GM23338 (cell line): ENCODE results near the gene ZNF326. TPM values are rescaled to one million over a fixed set of nuclear protein-coding genes. Genes with fewer than 3 reads are reported as not detected.

Experiments
- ATAC-seq: fragments of 200-7000 bp; cut with Tn5 transposase; 3 replicates; pipeline ENCODE4 v1.9.1; 2020
- DNase-seq: peaks from one replicate; pipeline ENCODE4 v3.0.0-alpha.2; 2015; ENCODE audit warnings: low spot score
- H2AFZ ChIP-seq: fragments of 200-600 bp; sonication (generic); 2 replicates; pipeline ENCODE4 v1.8.0; 2016; ENCODE audit warnings: antibody characterized with exemption, mild to moderate bottlenecking, moderate library complexity
- H3F3A ChIP-seq: fragments of 200-600 bp; sonication (generic); replicated peaks from 2 replicates; pipeline ENCODE4 v1.8.0; 2017; ENCODE audit warnings: antibody characterized with exemption, mixed run types, low read depth
- H3K27ac ChIP-seq: fragments of 200-600 bp; sonication (generic); 2 replicates; pipeline ENCODE4 v1.6.1; 2016; ENCODE audit warnings: low read depth
- H3K27me3 ChIP-seq: fragments of 200-600 bp; sonication (generic); 2 replicates; pipeline ENCODE4 v1.8.0; 2016; ENCODE audit warnings: mild to moderate bottlenecking, mixed run types, moderate library complexity; ENCODE audit not compliant: insufficient read depth
- H3K36me3 ChIP-seq: fragments of 200-600 bp; sonication (generic); 2 replicates; pipeline ENCODE4 v1.8.0; 2016; ENCODE audit warnings: mild to moderate bottlenecking; ENCODE audit not compliant: insufficient read depth
- H3K4me1 ChIP-seq: fragments of 200-600 bp; sonication (generic); 2 replicates; pipeline ENCODE4 v1.8.0; 2016; ENCODE audit warnings: mild to moderate bottlenecking, moderate library complexity; ENCODE audit not compliant: insufficient read depth
- H3K4me2 ChIP-seq: fragments of 200-600 bp; sonication (generic); 2 replicates; pipeline ENCODE4 v1.7.1; 2017; ENCODE audit warnings: mixed run types
- H3K4me3 ChIP-seq: fragments of 200-600 bp; sonication (generic); 2 replicates; pipeline ENCODE4 v1.6.1; 2016; ENCODE audit warnings: mixed run types
- H3K79me2 ChIP-seq: fragments of 200-600 bp; sonication (generic); replicated peaks from 2 replicates; pipeline ENCODE4 v1.8.0; 2017; ENCODE audit warnings: mild to moderate bottlenecking; ENCODE audit not compliant: insufficient read depth
- H3K9me2 ChIP-seq: fragments of 200-600 bp; sonication (generic); 2 replicates; pipeline ENCODE4 v1.8.0; 2017; ENCODE audit not compliant: insufficient read depth
- H4K20me1 ChIP-seq: fragments of 200-600 bp; sonication (generic); replicated peaks from 2 replicates; pipeline ENCODE4 v1.8.0; 2017; ENCODE audit warnings: mild to moderate bottlenecking; ENCODE audit not compliant: insufficient read depth
- H3K27ac Mint-ChIP-seq: 2 replicates; pipeline ENCODE4 v1.8.0; 2020; ENCODE audit warnings: inconsistent platforms, mild to moderate bottlenecking, moderate library complexity, mixed read lengths
- H3K27me3 Mint-ChIP-seq: 3 replicates; pipeline ENCODE4 v1.8.0; 2022; ENCODE audit warnings: low read depth, mild to moderate bottlenecking, moderate library complexity, mixed read lengths, inconsistent platforms; ENCODE audit not compliant: insufficient read depth, poor library complexity
- H3K36me3 Mint-ChIP-seq: 3 replicates; pipeline ENCODE4 v1.8.0; 2021; ENCODE audit warnings: low read depth, mild to moderate bottlenecking, inconsistent platforms, moderate library complexity, mixed read lengths
- H3K4me1 Mint-ChIP-seq: 3 replicates; pipeline ENCODE4 v1.8.0; 2020; ENCODE audit warnings: mild to moderate bottlenecking, inconsistent platforms, mixed read lengths
- H3K4me3 Mint-ChIP-seq: 3 replicates; pipeline ENCODE4 v1.8.0; 2021; ENCODE audit warnings: moderate library complexity, mild to moderate bottlenecking, inconsistent platforms, mixed read lengths
- H3K9me3 Mint-ChIP-seq: 3 replicates; pipeline ENCODE4 v1.8.0; 2020; ENCODE audit warnings: moderate library complexity, mild to moderate bottlenecking, inconsistent platforms, mixed read lengths
- EZH2 ChIP-seq: fragments of 200-600 bp; sonication (generic); IDR thresholded peaks from one replicate; pipeline ENCODE4 v1.8.0; 2017; ENCODE audit warnings: antibody characterized with exemption, mild to moderate bottlenecking, low read depth; ENCODE audit not compliant: unreplicated experiment
- JUNB ChIP-seq: IDR thresholded peaks from one replicate; pipeline ENCODE4 v1.6.1; 2016; ENCODE audit warnings: antibody characterized with exemption; ENCODE audit not compliant: unreplicated experiment
- POLR2AphosphoS5 ChIP-seq: IDR thresholded peaks from 2 replicates; pipeline ENCODE4 v1.6.1; 2016; ENCODE audit warnings: antibody characterized with exemption, low read depth
- STAT1 ChIP-seq: IDR thresholded peaks from one replicate; pipeline ENCODE4 v1.6.1; 2016; ENCODE audit warnings: antibody characterized with exemption; ENCODE audit not compliant: unreplicated experiment
- ZNF114 ChIP-seq: fragments of 250-450 bp; sonication (Bioruptor Pico); IDR thresholded peaks from 2 replicates; pipeline ENCODE4 v1.5.0; 2020; ENCODE audit warnings: mild to moderate bottlenecking, moderate library complexity
- ZNF331 ChIP-seq: fragments of 250-450 bp; sonication (Bioruptor Pico); IDR thresholded peaks from 2 replicates; pipeline ENCODE4 v1.5.0; 2020; ENCODE audit warnings: low read depth, mild to moderate bottlenecking, moderate library complexity
- polyA plus RNA-seq: library from polyadenylated mRNA; unstranded; fragments of >200 nt; fragmentation: Nextera tagmentation; extraction: Ambion mirVana; gene quantifications from 2 replicates; pipeline ENCODE4 v1.2.1, GENCODE V29; 2016
- total RNA-seq: library from RNA; depleted of rRNA; stranded (reverse); fragments of >200 nt; shearing (Covaris generic); gene quantifications from 2 replicates; pipeline ENCODE4 v1.2.3, GENCODE V29; 2014
- TF ChIP-seq, protein P1 (sequence below): IDR thresholded peaks from 2 replicates; pipeline ENCODE4 v1.6.1; 2016; ENCODE audit warnings: antibody characterized with exemption
- TF ChIP-seq, protein P2 (sequence below), 2 experiments: fragments of 200-600 bp in 1 of 2; sonication (generic) in 1 of 2; conservative IDR thresholded peaks; 2 replicates each; pipeline versions ENCODE4 v1.5.1 to v1.6.1; 2016 to 2017; ENCODE audit warnings: antibody characterized with exemption in 2 of 2, low read depth in 2 of 2, mild to moderate bottlenecking in 2 of 2, moderate library complexity in 1 of 2
- TF ChIP-seq, protein P3 (sequence below): fragments of 250-450 bp; sonication (Bioruptor Pico); IDR thresholded peaks from 2 replicates; pipeline ENCODE4 v1.5.0; 2020; ENCODE audit warnings: mild to moderate bottlenecking, moderate library complexity

The ZNF326 gene
- total and polyA plus RNA-seq, 2 experiments from 2014 or later = 28.6 to 35.1 TPM

DNA sequence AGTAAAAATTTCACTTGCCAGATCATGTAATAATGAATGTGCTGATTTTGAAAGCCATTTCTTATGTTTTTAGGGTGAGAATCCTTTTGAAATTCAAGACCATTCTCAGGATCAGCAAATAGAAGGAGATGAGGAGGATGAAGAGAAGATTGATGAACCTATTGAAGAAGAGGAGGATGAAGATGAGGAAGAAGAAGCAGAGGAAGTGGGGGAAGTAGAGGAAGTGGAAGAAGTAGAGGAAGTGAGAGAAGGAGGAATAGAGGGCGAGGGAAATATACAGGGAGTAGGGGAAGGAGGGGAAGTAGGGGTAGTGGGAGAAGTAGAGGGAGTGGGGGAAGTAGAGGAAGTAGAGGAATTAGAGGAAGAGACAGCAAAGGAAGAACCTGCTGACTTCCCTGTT is 32.4 kb downstream of the ZNF326 start (continued):
- no peak for TF ChIP-seq ZNF114 (CRISPR knock-in tag)
- TF ChIP-seq, protein P1, sequence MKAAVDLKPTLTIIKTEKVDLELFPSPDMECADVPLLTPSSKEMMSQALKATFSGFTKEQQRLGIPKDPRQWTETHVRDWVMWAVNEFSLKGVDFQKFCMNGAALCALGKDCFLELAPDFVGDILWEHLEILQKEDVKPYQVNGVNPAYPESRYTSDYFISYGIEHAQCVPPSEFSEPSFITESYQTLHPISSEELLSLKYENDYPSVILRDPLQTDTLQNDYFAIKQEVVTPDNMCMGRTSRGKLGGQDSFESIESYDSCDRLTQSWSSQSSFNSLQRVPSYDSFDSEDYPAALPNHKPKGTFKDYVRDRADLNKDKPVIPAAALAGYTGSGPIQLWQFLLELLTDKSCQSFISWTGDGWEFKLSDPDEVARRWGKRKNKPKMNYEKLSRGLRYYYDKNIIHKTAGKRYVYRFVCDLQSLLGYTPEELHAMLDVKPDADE = no peak
- TF ChIP-seq STAT1 = no peak
- TF ChIP-seq, protein P2, sequence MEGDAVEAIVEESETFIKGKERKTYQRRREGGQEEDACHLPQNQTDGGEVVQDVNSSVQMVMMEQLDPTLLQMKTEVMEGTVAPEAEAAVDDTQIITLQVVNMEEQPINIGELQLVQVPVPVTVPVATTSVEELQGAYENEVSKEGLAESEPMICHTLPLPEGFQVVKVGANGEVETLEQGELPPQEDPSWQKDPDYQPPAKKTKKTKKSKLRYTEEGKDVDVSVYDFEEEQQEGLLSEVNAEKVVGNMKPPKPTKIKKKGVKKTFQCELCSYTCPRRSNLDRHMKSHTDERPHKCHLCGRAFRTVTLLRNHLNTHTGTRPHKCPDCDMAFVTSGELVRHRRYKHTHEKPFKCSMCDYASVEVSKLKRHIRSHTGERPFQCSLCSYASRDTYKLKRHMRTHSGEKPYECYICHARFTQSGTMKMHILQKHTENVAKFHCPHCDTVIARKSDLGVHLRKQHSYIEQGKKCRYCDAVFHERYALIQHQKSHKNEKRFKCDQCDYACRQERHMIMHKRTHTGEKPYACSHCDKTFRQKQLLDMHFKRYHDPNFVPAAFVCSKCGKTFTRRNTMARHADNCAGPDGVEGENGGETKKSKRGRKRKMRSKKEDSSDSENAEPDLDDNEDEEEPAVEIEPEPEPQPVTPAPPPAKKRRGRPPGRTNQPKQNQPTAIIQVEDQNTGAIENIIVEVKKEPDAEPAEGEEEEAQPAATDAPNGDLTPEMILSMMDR (conservative IDR thresholded peaks at IDR 0.05; ENCODE audit: low read depth in 2 of 2) = no peak

DNA sequence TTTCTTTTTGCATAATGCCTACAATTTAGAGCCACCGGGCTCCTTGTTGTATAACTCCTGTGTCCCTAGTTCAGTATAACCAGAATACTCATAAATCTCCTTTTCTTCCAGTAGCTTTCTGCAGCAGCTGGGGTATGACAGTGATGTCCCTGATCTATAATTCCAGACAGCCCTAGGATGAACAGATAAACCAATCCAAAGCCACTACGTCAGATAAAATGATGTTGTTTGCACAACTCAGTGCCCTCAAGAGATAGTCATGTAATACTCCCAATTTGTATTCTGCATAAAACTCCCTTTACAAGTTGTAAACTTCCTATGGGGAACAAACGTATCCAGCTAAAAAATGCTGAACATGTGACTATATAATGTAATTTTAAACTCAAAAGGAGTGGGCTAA is 44.7 kb downstream of the ZNF326 start:
- Mint-ChIP-seq H3K4me3 (no peak overlapping the region), H3K27ac (no peak overlapping the region), H3K27me3 (peaks cover 4% of the 10 kb centered on the region), H3K4me1 (no peaks in the 10 kb centered on the region), H3K9me3 (no peaks in the 10 kb centered on the region), H3K36me3 (no peaks in the 10 kb centered on the region)
- no peaks in the 10 kb centered on the region for H3K36me3 ChIP-seq
- no peaks in the 10 kb centered on the region for H3F3A ChIP-seq
- H3K4me1 ChIP-seq = no peaks in the 10 kb centered on the region
- H3K79me2 ChIP-seq = no peaks in the 10 kb centered on the region
- no peaks in the 10 kb centered on the region for H3K27me3 ChIP-seq
- no peaks in the 10 kb centered on the region for H3K9me2 ChIP-seq
- no peak overlapping the region for H3K27ac ChIP-seq
- DNase-seq (no peak), ATAC-seq (no peak)
- no peak overlapping the region for H2AFZ ChIP-seq
- H3K4me2 ChIP-seq = no peak overlapping the region
- H4K20me1 ChIP-seq = no peaks in the 10 kb centered on the region
- no peak overlapping the region for H3K4me3 ChIP-seq
- TF ChIP-seq POLR2AphosphoS5 (no peak), ZNF331 (CRISPR knock-in tag) (no peak), JUNB (no peak), EZH2 (no peak)
- TF ChIP-seq, protein P3, sequence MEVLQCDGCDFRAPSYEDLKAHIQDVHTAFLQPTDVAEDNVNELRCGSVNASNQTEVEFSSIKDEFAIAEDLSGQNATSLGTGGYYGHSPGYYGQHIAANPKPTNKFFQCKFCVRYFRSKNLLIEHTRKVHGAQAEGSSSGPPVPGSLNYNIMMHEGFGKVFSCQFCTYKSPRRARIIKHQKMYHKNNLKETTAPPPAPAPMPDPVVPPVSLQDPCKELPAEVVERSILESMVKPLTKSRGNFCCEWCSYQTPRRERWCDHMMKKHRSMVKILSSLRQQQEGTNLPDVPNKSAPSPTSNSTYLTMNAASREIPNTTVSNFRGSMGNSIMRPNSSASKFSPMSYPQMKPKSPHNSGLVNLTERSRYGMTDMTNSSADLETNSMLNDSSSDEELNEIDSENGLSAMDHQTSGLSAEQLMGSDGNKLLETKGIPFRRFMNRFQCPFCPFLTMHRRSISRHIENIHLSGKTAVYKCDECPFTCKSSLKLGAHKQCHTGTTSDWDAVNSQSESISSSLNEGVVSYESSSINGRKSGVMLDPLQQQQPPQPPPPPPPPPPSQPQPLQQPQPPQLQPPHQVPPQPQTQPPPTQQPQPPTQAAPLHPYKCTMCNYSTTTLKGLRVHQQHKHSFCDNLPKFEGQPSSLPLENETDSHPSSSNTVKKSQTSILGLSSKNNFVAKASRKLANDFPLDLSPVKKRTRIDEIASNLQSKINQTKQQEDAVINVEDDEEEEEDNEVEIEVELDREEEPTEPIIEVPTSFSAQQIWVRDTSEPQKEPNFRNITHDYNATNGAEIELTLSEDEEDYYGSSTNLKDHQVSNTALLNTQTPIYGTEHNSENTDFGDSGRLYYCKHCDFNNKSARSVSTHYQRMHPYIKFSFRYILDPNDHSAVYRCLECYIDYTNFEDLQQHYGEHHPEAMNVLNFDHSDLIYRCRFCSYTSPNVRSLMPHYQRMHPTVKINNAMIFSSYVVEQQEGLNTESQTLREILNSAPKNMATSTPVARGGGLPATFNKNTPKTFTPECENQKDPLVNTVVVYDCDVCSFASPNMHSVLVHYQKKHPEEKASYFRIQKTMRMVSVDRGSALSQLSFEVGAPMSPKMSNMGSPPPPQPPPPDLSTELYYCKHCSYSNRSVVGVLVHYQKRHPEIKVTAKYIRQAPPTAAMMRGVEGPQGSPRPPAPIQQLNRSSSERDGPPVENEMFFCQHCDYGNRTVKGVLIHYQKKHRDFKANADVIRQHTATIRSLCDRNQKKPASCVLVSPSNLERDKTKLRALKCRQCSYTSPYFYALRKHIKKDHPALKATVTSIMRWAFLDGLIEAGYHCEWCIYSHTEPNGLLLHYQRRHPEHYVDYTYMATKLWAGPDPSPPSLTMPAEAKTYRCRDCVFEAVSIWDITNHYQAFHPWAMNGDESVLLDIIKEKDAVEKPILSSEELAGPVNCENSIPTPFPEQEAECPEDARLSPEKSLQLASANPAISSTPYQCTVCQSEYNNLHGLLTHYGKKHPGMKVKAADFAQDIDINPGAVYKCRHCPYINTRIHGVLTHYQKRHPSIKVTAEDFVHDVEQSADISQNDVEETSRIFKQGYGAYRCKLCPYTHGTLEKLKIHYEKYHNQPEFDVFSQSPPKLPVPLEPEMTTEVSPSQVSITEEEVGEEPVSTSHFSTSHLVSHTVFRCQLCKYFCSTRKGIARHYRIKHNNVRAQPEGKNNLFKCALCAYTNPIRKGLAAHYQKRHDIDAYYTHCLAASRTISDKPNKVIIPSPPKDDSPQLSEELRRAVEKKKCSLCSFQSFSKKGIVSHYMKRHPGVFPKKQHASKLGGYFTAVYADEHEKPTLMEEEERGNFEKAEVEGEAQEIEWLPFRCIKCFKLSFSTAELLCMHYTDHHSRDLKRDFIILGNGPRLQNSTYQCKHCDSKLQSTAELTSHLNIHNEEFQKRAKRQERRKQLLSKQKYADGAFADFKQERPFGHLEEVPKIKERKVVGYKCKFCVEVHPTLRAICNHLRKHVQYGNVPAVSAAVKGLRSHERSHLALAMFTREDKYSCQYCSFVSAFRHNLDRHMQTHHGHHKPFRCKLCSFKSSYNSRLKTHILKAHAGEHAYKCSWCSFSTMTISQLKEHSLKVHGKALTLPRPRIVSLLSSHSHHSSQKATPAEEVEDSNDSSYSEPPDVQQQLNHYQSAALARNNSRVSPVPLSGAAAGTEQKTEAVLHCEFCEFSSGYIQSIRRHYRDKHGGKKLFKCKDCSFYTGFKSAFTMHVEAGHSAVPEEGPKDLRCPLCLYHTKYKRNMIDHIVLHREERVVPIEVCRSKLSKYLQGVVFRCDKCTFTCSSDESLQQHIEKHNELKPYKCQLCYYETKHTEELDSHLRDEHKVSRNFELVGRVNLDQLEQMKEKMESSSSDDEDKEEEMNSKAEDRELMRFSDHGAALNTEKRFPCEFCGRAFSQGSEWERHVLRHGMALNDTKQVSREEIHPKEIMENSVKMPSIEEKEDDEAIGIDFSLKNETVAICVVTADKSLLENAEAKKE (CRISPR knock-in tag) = no peak
- TF ChIP-seq, protein P2 (conservative IDR thresholded peaks at IDR 0.05; ENCODE audit: low read depth in 2 of 2) = no peak
- TF ChIP-seq, protein P1 = no peak
